ENCODE data around the gene SLC16A4.
A peak's percentile ranks its signal among the peaks of the same experiment; 100 is the strongest.
"Not testable (repeated sequence)": the region's sequence is repeated elsewhere in the genome, so short reads cannot be mapped to it uniquely, and the experiment has no call there.

The SLC16A4 gene

DNA sequence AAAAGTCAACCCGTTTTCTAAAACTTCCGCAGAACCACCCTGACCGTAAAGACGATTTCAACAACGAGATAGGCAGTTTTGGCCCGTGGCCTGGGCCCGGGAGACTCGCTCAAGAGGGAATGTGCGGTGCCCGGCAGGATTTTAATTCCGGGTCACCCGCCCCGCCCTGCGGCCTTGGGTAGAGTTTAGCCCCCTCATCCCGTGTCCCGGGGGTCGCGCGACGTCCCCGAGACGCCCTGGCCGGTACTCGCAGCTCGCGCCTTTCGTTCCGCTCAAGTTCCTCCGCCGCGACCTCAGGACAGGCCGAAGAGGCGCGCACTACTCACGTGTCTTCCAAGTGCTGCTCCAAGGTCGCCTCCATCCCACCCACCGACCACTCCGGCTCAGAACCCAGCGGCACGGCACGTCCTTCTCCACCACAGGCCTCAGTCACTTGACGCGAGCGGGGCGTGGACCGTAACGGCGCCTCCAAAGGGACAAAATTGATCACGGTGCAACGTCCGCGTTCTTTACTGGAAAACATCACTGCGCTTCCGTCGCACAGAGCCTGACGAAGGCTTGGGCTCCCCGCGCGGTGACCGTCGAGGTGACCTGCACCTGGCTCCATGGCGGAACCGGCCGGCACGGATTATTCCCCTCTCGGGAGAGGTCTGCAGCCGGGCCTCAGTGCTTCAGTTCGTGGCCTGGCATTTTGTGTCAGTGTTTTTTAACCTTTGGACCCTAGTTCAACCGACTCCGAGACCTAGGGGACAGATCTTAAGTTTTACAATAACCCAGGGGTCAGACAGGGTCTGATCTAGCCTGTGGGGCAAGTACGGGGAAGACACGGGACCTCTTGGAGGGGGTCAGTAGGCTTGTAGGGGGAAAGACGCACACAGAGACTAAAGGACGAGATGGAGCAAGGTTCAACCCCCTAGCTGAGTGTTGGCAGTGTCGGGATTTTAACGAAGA lies 16.7 kb upstream of the SLC16A4 start, which contains the start of gene LAMTOR5:
TSS of gene LAMTOR5 (minus strand) at position 435 of the 951 bp plus-strand sequence. CDS start at position 361, 74 bp downstream.
- Histone ChIP-seq H3K4me1 (ENCODE audit: control insufficient read depth, insufficient read depth, low read length) (peaks cover 11% of the 10 kb centered on the region), H3K36me3 (ENCODE audit: insufficient read depth, low read length) (peaks cover 22% of the 10 kb centered on the region), H3K27me3 (ENCODE audit: control insufficient read depth, insufficient read depth, low read length) (no peaks in the 10 kb centered on the region), H3K9ac (ENCODE audit: low read depth, low read length) (peak within 1 kb of the TSS; percentile 98), H3K9me3 (replicated peaks; ENCODE audit: low read length) (no peaks in the 10 kb centered on the region), H3K4me2 (ENCODE audit: low read length) (peak within 1 kb of the TSS; percentile 95), H3K4me3 (ENCODE audit: low read length) (peak within 1 kb of the TSS; percentile 94)

DNA sequence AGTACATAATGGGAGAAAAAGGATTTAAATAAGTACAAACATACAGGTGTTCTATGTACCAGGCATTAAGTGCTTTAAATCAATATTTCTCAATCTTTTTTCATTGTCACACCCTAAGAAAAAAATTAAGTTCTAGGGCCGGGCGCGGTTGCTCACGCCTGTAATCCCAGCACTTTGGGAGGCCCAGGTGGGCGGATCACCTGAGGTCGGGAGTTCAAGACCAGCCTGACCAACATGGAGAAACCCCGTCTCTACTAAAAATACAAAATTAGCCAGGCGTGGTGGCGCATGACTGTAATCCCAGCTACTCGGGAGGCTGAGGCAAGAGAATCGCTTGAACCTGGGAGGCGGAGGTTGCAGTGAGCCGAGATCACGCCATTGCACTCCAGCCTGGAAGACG lies 15.6 kb upstream of the SLC16A4 start:
- H3K36me3 ChIP-seq (ENCODE audit: insufficient read depth, low read length), result peaks cover 32% of the 10 kb centered on the region
- peak overlapping the region; percentile 98 for H3K9ac ChIP-seq (ENCODE audit: low read depth, low read length)
- H3K9me3 ChIP-seq (replicated peaks; ENCODE audit: low read length); H3K27me3 ChIP-seq (ENCODE audit: control insufficient read depth, insufficient read depth, low read length): not testable (repeated sequence)
- H3K4me1 ChIP-seq (ENCODE audit: control insufficient read depth, insufficient read depth, low read length), result peaks cover 11% of the 10 kb centered on the region
- H3K4me2 ChIP-seq (ENCODE audit: low read length), result peak overlapping the region; percentile 95
- peak overlapping the region; percentile 94 for H3K4me3 ChIP-seq (ENCODE audit: low read length)

DNA sequence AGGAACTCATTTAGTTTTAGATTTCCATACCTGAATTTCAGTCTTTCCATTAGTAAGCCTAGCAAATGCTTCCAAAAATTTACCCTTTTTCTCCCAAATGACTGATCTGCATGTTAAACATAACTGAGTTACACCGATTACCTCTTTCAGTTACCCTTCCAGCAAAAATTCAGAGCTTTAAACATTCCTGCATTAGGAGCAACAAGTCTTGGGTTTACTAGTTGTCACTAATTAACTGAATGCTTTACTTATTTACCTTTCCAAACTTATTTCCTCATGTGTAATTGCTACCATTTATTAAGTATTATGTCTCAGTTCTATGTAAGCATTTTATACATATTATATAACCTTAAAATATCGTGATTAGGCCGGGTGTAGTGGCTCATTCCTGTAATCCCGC lies 13.6 kb upstream of the SLC16A4 start:
- no peaks in the 10 kb centered on the region for H3K9me3 ChIP-seq (replicated peaks; ENCODE audit: low read length)
- H3K4me2 ChIP-seq (ENCODE audit: low read length), result no peak overlapping the region
- peaks cover 44% of the 10 kb centered on the region for H3K36me3 ChIP-seq (ENCODE audit: insufficient read depth, low read length)
- no peak overlapping the region for H3K9ac ChIP-seq (ENCODE audit: low read depth, low read length)
- H3K4me3 ChIP-seq (ENCODE audit: low read length), result no peak overlapping the region
- H3K27me3 ChIP-seq (ENCODE audit: control insufficient read depth, insufficient read depth, low read length), result no peaks in the 10 kb centered on the region
- H3K4me1 ChIP-seq (ENCODE audit: control insufficient read depth, insufficient read depth, low read length), result peaks cover 11% of the 10 kb centered on the region

DNA sequence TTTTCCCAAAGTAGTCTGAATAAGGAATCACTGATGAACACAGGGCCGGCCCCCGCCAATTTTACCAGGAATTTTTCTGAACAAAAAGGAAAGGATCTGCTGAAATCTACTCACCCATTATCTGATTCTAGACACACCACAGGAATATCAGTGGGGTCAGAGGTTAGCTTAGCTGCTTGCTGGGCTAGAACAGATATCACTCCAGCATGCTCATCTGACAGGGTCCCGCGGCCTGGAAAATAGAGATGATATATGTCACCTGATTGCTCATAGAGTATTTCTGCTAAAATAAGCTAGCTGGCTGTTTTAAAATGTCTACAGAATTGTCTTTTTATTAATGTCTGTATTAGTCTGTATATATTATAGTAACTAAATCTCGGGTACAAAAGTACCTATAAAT lies 13.0 kb upstream of the SLC16A4 start:
- Histone ChIP-seq H3K36me3 (ENCODE audit: insufficient read depth, low read length) (peaks cover 44% of the 10 kb centered on the region), H3K4me2 (ENCODE audit: low read length) (no peak overlapping the region), H3K9me3 (replicated peaks; ENCODE audit: low read length) (no peaks in the 10 kb centered on the region), H3K4me1 (ENCODE audit: control insufficient read depth, insufficient read depth, low read length) (peaks cover 11% of the 10 kb centered on the region), H3K9ac (ENCODE audit: low read depth, low read length) (no peak overlapping the region), H3K4me3 (ENCODE audit: low read length) (no peak overlapping the region), H3K27me3 (ENCODE audit: control insufficient read depth, insufficient read depth, low read length) (no peaks in the 10 kb centered on the region)

DNA sequence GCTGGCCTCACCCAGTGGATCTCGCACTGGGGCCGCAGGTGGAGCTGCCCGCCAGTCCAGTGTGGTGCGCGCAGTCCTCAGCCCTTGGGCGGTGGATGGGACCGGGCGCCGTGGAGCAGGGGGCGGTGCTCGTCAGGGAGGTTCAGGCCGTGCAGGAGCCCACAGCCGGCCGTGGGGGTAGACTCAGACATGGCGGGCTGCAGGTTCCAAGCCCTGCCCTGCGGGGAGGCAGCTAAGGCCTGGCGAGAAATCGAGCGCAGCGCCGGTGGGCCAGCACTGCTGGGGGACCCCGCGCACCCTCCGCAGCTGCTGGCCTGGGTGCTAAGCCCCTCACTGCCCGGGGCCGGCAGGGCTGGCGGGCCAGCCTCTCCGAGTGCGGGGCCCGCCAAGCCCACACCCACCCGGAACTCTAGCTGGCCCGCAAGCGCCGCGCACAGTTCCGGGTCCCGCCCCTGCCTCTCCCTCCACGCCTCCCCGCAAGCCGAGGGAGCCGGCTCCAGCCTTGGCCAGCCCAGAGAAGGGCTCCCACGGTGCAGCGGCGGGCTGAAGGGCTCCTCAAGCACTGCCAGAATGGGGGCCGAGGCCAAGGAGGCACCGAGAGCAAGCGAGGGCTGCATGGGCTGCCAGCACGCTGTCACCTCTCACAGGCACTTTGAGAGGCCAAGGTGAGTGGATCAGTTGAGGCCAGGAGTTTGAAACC lies 5.6 kb upstream of the SLC16A4 start:
- H3K4me3 ChIP-seq (ENCODE audit: low read length); H3K27me3 ChIP-seq (ENCODE audit: control insufficient read depth, insufficient read depth, low read length); H3K4me2 ChIP-seq (ENCODE audit: low read length); H3K9ac ChIP-seq (ENCODE audit: low read depth, low read length); H3K9me3 ChIP-seq (replicated peaks; ENCODE audit: low read length): not testable (repeated sequence)
- Histone ChIP-seq H3K4me1 (ENCODE audit: control insufficient read depth, insufficient read depth, low read length) (peaks cover 21% of the 10 kb centered on the region), H3K36me3 (ENCODE audit: insufficient read depth, low read length) (peaks cover 12% of the 10 kb centered on the region)

DNA sequence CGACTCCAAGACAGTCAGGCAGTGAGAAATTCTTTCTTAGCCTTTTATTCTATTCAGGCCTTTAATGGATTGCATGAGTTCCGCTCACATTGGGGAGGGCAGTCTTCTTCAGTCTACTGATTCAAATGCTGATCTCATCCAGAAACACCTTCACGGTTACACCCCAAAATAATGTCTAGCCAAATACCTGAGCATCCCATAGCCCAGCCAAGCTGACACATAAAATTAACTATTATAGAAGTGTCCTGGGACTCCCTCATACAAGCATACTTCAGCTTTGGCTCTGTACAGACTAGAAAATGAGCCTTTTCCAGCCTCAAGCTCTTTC lies 3.6 kb upstream of the SLC16A4 start:
- H3K4me1 ChIP-seq (ENCODE audit: control insufficient read depth, insufficient read depth, low read length), result peaks cover 37% of the 10 kb centered on the region
- no peak overlapping the region for H3K4me3 ChIP-seq (ENCODE audit: low read length)

DNA sequence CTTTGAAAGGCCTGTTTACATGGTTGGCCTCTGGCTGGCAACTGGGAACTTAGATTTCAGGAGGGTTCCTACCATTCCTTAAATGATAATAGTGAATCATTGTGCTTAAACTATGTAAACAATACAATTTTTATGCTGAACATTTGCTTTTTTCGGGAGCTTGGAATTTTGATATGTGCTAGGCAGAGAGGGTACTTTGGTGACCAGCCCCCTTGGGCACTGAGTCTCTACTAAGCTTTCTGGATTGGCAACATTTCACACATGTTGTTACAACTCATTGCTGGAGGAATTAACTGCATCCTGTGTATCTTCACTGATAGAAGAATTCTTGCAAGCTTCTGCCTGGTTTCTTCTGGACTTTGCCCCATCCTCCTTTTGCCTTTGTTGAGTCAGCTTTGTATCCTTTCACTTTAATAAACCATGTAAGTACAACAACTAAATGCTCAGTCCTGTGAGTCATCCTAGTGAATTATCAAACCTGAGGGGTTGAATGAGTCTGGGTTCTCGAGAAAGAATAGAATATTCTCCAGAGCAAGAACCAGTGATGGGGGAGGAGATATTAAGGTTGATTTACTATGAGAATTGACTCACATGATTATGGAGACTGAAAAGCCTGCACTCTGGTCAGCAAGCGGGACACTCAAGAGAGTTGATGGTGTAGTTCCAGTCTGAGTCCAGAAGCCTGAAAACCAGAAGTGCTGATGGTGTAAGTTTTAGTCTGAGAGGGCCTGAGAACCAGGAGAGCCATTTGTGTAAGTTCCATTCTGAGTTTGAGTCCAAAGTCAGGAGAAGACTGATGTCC lies 3.1 kb upstream of the SLC16A4 start:
- H3K9me3 ChIP-seq (replicated peaks; ENCODE audit: low read length), result no peaks in the 10 kb centered on the region
- H3K9ac ChIP-seq (ENCODE audit: low read depth, low read length), result no peak overlapping the region
- peak overlapping the region; percentile 49 for H3K4me2 ChIP-seq (ENCODE audit: low read length)
- no peaks in the 10 kb centered on the region for H3K36me3 ChIP-seq (ENCODE audit: insufficient read depth, low read length)
- H3K4me1 ChIP-seq (ENCODE audit: control insufficient read depth, insufficient read depth, low read length), result peaks cover 37% of the 10 kb centered on the region
- peak overlapping the region; percentile 3 for H3K4me3 ChIP-seq (ENCODE audit: low read length)
- no peaks in the 10 kb centered on the region for H3K27me3 ChIP-seq (ENCODE audit: control insufficient read depth, insufficient read depth, low read length)

More for the DNA sequence above, 3.6 kb upstream of the SLC16A4 start:
- Histone ChIP-seq H3K36me3 (ENCODE audit: insufficient read depth, low read length) (no peaks in the 10 kb centered on the region), H3K4me2 (ENCODE audit: low read length) (peak overlapping the region; percentile 49), H3K9me3 (replicated peaks; ENCODE audit: low read length) (no peaks in the 10 kb centered on the region), H3K9ac (ENCODE audit: low read depth, low read length) (no peak overlapping the region), H3K27me3 (ENCODE audit: control insufficient read depth, insufficient read depth, low read length) (no peaks in the 10 kb centered on the region)

DNA sequence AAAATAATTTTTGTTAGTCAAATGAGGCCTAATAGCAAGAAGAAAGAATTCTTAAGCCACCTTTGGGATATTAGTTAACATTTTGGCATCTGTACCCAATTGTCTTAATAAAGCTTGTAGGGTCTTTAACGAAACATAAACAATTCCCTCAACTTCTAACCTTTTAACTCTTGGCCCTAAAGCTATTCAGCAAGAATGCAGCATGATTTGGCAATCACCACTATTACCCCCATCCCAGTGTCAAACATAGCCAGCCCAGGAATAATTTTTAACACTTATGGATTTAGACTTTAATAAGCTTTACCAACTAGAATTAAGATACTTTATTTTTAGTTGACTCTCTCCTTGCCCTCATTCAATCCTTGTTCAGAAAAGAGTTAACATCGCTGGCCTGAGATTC lies 2.5 kb upstream of the SLC16A4 start:
- H3K36me3 ChIP-seq (ENCODE audit: insufficient read depth, low read length), result no peaks in the 10 kb centered on the region
- no peaks in the 10 kb centered on the region for H3K27me3 ChIP-seq (ENCODE audit: control insufficient read depth, insufficient read depth, low read length)
- H3K9ac ChIP-seq (ENCODE audit: low read depth, low read length), result no peak overlapping the region
- H3K4me3 ChIP-seq (ENCODE audit: low read length), result peak overlapping the region; percentile 3
- H3K9me3 ChIP-seq (replicated peaks; ENCODE audit: low read length), result no peaks in the 10 kb centered on the region
- peak overlapping the region; percentile 49 for H3K4me2 ChIP-seq (ENCODE audit: low read length)
- H3K4me1 ChIP-seq (ENCODE audit: control insufficient read depth, insufficient read depth, low read length), result peaks cover 37% of the 10 kb centered on the region

DNA sequence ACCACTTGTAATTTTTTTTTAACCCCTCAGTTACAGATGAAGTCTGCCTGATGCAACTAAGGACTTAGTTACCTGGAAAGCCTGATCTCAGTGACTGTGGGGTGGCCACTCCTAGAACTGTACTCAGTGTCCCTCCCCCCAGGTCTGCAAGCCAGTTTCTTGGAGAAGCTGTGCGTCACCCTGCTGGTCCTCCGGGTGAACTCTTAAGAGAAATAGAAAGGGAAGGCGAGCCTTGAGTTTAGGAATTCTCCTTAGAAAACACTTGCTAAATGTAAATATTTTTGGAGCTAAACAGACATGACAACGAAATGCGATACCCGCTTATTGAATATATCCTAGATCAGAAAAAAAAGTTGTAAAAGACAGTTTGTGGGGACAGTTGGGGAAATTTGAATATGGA lies 730 bp downstream of the SLC16A4 start:
- peak overlapping the region; percentile 41 for H3K4me3 ChIP-seq (ENCODE audit: low read length)
- H3K4me1 ChIP-seq (ENCODE audit: control insufficient read depth, insufficient read depth, low read length), result peaks cover 37% of the 10 kb centered on the region

DNA sequence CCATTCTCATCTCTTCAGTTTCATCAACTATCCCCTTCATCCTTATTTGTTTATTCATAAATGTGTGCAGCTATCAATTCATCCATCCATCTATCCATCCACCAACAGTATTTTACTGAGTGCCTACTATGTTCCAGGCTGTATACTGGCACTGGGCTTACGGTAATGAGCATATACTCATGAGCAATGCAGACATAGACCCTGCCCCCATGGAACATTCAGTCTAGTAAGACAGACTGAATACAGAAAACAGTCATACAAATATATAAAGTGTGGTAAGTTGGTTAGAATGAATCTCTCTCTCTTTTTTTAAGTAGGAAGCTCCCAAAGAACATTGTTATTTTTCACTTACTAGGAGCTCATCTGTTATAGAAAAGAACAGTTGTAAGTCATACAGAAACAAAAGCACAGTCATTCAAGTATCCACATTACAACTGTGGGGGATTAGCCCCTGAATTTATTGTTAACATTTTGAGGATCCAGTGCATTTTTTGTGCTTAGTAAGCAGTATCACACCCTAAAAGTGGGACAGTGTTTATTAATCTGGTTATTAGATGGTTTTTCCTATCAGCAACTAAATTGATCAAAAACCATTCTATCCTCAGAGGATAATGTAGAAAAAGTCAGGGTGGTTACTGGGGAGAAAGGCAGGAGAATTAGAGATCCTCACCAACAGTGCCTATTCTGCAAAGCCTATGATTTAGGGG lies 3.6 kb downstream of the SLC16A4 start:
- Histone ChIP-seq H3K4me1 (ENCODE audit: control insufficient read depth, insufficient read depth, low read length) (peaks cover 21% of the 10 kb centered on the region), H3K4me3 (ENCODE audit: low read length) (no peak overlapping the region), H3K9ac (ENCODE audit: low read depth, low read length) (no peak overlapping the region), H3K27me3 (ENCODE audit: control insufficient read depth, insufficient read depth, low read length) (no peaks in the 10 kb centered on the region), H3K4me2 (ENCODE audit: low read length) (no peak overlapping the region), H3K36me3 (ENCODE audit: insufficient read depth, low read length) (peaks cover 4% of the 10 kb centered on the region), H3K9me3 (replicated peaks; ENCODE audit: low read length) (no peaks in the 10 kb centered on the region)

More for the DNA sequence above, 730 bp downstream of the SLC16A4 start:
- Histone ChIP-seq H3K27me3 (ENCODE audit: control insufficient read depth, insufficient read depth, low read length) (no peaks in the 10 kb centered on the region), H3K9me3 (replicated peaks; ENCODE audit: low read length) (no peaks in the 10 kb centered on the region), H3K4me2 (ENCODE audit: low read length) (peak overlapping the region; percentile 67), H3K9ac (ENCODE audit: low read depth, low read length) (peak overlapping the region; percentile 37), H3K36me3 (ENCODE audit: insufficient read depth, low read length) (no peaks in the 10 kb centered on the region)
